Measurements from ENCODE around the gene BIRC7.

BIRC7 gene

GRCh38 chr20:63235399-63235983 is at the start of gene BIRC7:
Gene BIRC7, plus strand, starts transcription at chr20:63235905. Its CDS starts 192 bp downstream, at chr20:63236097.
- no peak for DNase-seq

DNA sequence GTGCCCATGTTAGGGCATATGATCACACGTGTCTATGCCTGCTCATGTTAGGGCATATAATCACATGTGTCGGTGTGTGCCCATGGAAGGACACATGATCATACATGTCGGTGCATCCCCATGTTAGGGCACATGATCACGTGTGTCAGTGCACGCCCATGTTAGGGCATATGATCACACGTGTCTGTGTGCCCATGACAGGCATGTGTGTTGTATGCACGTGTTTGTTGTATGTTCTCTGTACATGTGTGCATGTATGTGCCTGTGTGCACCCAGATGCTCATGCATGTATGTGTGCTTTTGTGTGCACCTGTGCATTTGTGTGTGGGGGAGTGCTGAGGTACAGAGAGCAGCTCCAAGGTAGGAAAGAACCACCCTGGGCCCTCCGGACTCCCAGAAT is 49.6 kb upstream of the BIRC7 start:
- DNase-seq, result no peak

DNA sequence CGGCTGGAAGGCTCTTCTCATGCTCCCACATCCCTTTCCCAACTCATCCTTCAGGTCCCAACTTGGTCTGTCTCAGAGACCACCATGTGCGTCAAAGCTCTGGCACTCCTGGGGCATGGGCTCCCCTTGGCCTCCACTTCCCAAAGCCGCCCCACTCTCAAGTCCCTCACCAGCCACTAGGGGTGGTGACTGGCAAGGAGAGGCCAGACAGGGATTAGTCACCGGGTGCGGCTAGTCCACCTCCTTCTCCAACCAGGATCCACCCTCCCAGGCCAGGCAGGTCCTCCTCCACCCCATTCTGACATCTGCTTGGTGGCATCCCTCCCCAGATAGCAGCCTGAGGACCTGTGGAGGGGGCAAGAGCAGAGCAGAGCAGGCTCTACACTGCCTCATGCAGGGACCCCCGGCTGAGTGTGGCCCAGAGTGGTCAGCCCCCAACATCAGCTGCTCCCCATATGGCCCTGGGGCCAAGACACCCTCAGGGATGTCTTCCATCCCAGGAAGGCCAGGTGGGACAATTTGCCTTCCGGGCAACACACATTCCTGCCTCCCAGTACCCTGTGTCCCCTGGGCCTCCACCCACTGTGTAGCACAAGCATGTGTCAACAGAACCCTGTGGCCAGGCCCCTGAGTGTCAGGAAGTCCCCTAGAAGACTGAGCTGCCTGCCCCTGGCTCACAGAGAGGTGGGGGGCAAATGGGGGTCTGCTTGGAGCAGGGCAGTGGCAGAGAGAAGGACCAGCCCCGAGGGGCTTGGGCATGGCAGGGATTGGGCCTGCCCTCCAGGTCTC is 49.0 kb upstream of the BIRC7 start:
- DNase-seq, result no peak

DNA sequence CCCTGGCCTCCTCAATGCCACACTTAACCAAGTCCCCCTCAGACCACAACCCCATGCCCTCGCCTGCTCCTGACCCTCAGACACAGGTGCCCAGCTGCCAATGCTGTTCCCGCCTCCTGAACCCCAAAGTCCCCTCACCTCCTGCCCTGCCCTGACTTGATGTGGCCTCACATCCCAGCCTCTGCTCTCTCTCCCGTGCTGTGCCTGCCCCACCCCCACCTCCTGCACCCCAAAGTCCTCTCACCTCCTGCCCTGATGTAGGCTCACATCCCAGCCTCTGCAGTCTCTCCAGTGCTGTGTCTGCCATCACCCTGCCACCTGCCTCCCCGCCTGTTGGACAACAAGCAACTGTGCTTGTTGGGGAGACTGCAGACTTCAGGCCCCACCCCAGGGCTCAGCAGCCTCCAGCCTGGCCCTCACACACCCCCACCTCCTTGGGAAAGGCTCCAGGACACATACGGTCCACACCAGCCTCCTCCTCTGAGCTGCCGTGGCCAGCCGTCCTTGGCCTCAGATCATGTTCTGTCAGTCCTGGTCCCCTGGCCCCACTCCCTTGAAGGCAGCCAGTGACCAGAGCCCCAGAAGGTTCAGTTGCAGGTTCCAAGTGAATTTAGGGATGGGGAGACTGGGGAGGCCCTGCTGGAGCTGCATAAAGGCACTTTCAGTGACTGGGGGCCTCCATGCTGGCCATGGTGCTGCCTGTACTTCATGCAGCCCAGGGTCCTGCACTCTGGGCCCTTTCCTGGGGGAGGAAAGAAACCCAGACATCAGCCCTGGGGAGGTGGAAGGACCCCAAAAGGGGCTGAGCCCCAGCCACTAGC is 48.2 kb upstream of the BIRC7 start:
- DNase-seq, result no peak

DNA sequence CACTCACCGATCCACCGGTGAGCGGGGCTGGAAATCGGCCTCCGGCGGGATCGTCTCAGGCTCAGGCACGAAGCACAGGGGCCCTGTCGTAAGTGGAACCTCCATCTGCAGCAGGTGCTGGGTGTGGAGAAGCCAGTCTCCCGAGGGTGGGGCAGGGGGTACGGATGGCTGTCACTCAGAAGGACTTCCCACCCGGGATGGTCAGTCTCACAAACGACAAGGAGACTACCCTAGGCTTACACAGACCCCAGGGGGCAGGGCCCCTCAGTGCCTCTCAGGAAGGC is 47.6 kb upstream of the BIRC7 start:
- no peak for DNase-seq

DNA sequence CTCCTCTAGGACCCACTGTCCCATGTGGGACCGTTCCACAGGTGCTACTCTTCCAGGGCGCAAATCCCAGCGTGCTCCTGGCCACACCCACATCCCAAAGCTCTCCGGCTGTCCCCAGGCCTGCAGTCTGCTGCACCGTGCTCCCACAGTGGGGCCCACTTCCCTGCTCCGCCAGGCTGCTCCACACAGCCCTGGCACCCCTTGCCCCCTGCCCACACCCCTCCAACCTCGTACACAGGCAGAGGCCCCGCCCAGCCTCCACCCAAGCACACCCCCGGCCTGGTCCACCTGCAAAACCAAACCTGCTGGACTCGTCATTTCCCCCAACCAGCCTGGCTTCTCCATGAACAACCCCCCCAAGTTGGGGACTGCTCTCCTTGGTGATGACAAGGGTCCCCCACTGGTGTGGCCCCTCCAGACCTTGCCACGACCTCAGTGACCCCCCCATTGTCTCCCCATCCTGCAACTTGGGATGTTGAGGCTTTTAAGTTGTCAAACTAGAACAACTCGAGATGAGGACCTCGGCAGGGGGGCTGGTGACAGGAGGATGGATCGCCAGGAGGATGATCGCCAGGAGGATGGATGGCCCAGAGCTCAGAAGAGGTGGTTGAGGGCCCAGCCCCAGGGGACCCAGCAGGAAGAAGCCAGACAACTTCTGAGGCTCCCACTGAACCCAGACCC is 46.9 kb upstream of the BIRC7 start:
- no peak for DNase-seq

GRCh38 chr20:63189322-63189642 is 46.4 kb upstream of the BIRC7 start:
- no peak for DNase-seq

- no peak for DNase-seq
Measured at GRCh38 chr20:63189846-63190559, 45.7 kb upstream of the BIRC7 start.

GRCh38 chr20:63190828-63191227 is 44.9 kb upstream of the BIRC7 start:
- no peak for DNase-seq

DNA sequence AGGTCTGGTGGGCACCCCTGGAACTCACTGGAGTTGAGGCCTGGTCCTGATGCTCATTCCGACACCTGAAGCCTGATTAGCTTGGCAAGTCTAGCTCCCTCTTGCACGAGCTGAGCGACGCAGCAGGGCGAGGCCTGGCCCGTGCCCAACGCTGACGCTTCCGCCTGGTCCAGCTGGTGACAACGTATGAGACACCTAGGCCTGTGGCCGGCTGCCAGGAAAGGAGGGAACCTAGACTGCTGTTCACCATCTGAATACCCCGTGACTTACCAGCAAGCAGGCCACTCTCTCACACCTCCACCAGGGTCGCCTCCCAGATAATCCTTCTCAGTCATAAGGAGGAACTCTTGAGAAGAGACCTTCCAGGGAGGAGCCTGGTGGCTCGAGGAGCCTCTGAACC is 44.3 kb upstream of the BIRC7 start:
- DNase-seq, result no peak

GRCh38 chr20:63192721-63193120 is 43.0 kb upstream of the BIRC7 start:
- DNase-seq, result no peak

DNA sequence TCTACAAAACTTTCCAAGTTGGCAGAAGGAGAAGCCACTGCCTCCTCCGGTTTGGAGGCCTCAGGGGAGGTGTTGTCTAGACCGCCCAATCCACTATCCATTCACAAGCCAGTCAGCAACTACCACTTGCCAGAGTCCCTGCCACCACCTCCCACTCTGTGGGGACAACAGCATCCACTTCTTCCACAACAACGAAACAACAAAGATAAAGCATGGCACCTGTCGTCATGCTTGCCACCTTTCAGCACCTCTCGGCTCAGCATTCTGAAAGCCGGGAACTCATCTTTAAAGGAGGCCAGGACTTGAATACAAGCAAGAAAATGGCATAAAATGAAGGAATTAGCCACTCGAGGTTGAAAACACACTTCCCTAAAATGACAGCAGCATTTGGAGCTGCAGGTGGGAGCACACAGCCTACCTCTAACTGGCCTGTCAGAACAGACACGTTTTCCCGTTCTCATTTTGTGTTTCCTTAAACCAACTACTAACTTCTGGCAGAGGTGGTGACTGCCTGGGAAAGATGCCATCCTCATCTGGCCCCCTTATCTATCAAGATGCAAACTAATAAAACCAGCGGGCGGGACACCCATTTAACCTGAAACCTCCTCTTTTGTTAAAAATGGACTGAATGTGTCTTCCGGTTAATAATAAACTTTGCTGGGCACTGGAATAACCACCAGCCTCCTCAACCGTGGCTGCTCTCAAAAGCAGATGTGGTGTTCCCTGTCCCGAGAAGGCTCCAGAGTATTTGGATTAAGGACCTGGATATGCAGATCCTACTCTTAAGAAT is 41.5 kb upstream of the BIRC7 start:
- DNase-seq, result no peak

GRCh38 chr20:63194797-63195173 is 40.9 kb upstream of the BIRC7 start:
- DNase-seq, result no peak

GRCh38 chr20:63196768-63197470 is 38.8 kb upstream of the BIRC7 start:
- no peak for DNase-seq

- no peak for DNase-seq
Measured at GRCh38 chr20:63198606-63199005, 37.1 kb upstream of the BIRC7 start.

GRCh38 chr20:63202021-63202420 is 33.7 kb upstream of the BIRC7 start:
- no peak for DNase-seq

DNA sequence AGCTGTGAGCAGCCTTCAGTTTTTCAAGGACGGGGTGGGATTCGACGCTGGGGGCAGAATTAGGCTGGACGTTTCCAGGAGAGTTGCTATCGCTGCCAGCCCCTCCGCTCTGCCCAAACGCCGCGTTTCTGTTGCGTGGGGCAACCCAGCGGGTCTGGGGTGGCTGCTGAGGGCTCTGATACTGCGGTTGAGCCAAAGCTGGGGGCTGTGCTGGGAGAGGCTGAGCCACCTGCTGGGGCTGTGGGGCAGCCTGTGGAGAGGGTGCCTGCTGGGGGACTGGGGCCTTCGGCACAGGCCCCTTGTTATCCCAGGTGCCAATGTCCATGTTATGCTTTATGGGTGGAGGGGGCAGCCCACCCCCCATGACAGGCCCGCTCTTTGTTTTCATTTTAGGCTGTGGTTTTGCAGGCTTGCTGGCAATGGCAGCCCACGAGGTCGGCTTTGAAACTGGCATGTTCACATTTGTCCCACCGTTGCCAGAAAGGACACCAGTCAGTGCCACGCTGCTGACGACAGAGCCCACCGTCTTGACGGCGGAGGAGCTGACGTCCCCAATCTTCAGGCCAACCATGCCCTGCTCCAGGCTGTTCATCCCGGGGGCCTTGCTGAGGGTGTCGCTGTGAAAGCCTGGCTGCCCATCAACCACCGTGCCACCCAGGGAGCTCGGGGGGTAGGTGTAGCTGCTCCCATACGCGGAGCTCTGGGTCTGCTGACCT is 32.7 kb upstream of the BIRC7 start:
- DNase-seq, result no peak

- no peak for DNase-seq
Measured at GRCh38 chr20:63204362-63204761, 31.3 kb upstream of the BIRC7 start.

DNA sequence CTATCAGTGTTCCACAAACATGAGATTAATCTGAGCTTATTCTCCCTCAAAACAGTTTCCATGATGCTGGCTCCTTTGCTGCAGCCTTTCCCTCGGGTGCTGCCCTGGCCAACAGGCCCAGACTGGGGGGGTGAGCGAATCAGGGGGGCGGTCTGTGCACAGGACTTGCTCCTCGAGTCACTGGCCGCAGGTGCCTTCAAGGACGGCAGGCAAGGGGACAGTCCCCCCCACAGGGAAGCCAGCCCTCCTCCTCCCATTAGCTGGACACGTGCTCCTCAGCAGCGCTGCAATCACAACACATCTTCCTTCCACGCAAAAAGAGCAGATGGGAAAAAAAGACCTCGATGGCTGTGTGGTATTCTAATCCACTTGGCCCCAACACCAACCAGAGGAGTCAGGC is 29.8 kb upstream of the BIRC7 start:
- DNase-seq, result no peak

- no peak for DNase-seq
Measured at GRCh38 chr20:63206878-63207277, 28.8 kb upstream of the BIRC7 start.

DNA sequence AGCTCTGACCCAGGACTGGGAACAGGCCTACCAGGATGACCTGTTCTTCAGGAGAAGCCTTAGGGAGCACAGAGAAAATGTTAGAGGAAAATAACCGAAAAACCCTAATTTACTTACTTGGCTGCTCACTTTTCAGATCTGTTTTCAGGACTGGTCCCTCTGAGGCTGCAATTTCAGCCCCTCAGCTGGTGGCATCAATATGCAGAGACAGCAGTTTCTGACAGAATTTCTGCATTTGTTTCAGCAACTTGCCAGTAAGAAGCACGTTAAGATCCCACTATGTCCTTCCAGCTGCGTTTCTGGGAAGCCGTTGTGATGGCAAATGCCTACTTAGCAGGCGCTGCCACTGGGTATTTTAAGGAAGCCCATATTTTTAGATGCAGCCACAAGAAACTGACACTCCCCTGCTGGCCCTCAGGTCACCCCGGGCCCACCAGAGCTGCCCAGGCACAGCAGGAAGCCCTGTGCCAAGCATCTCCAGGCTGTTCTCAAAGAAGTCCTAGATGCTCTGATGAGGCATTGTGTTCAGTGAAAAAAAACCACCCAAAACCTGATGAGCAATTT is 27.3 kb upstream of the BIRC7 start:
- DNase-seq, result no peak
